Measurements from ENCODE around the gene MLN.

- no peak for TF ChIP-seq CTCF (IDR thresholded peaks at IDR 0.05)
- no peak for TF ChIP-seq EP300 (IDR thresholded peaks at IDR 0.05)
- no peak for TF ChIP-seq POLR2AphosphoS5 (IDR thresholded peaks at IDR 0.05)
These were observed 45.0 kb downstream of the MLN start for GRCh38 chr6:33758815-33759216.
